Kidney (tissue), 14 donors: ENCODE measurements around the gene ABCA7. TPM values are rescaled to one million over a fixed set of nuclear protein-coding genes. Genes with fewer than 3 reads are reported as not detected.

Experiments used
- DNase-seq, 5 donors: peaks; one replicate each; pipeline ENCODE4 v3.0.0-alpha.2; 2013 to 2020
- FAIRE-seq: peaks from 2 replicates; lab custom pipeline; 2012; peaks lifted over from hg19 to GRCh38; lab: Jason Lieb, UNC
- H3K27ac ChIP-seq, 2 donors: one replicate each; pipeline ENCODE4 v1.7.0; 2013; ENCODE audit warnings: low read depth in 2 of 2, low read length in 2 of 2, inconsistent platforms in 1 of 2
- H3K27me3 ChIP-seq: one replicate; pipeline ENCODE4 v1.7.1; 2013; ENCODE audit warnings: low read length, inconsistent platforms; ENCODE audit not compliant: control insufficient read depth, insufficient read depth
- H3K36me3 ChIP-seq, 3 donors: one replicate each; pipeline versions ENCODE4 v1.7.0 to v1.7.1; 2013; ENCODE audit warnings: low read length in 3 of 3, control low read depth in 1 of 3, inconsistent platforms in 1 of 3; ENCODE audit not compliant: insufficient read depth in 3 of 3, control insufficient read depth in 2 of 3
- H3K4me1 ChIP-seq, 3 donors: one replicate each; pipeline versions ENCODE4 v1.7.0 to v1.7.1; 2013; ENCODE audit warnings: low read length in 3 of 3, inconsistent platforms in 1 of 3, low read depth in 1 of 3; ENCODE audit not compliant: control insufficient read depth in 2 of 3, insufficient read depth in 2 of 3
- H3K4me3 ChIP-seq, 3 donors: one replicate each; pipeline versions ENCODE4 v1.7.0 to v1.8.1; 2013; ENCODE audit warnings: low read length in 3 of 3, control low read depth in 1 of 3, inconsistent platforms in 1 of 3
- H3K9ac ChIP-seq, 3 donors: one replicate each; pipeline versions ENCODE4 v1.7.0 to v1.7.1; 2013; ENCODE audit warnings: low read length in 3 of 3, control low read depth in 1 of 3, inconsistent platforms in 1 of 3
- H3K9me3 ChIP-seq, 3 donors: one replicate each; pipeline versions ENCODE4 v1.7.0 to v1.7.1; 2013; ENCODE audit warnings: low read length in 3 of 3, control low read depth in 1 of 3, inconsistent platforms in 1 of 3; ENCODE audit not compliant: control insufficient read depth in 2 of 3, insufficient read depth in 1 of 3
- CTCF ChIP-seq: IDR thresholded peaks from 3 replicates; pipeline ENCODE4 v1.5.1; 2012; ENCODE audit warnings: mild to moderate bottlenecking, moderate library complexity, borderline replicate concordance; ENCODE audit not compliant: insufficient read depth; ENCODE audit errors: extremely low read depth
- intact Hi-C: fragments of 100-400 bp; cut with DNase I; formaldehyde crosslinking; loops from one replicate; pipeline ENCODE4 v1.11.1; 2022
- polyA plus RNA-seq: library from polyadenylated mRNA; stranded (reverse); fragments of 350-450 nt; fragmentation: Illumina TruSeq; extraction: RNeasy Lipid Tissue Mini Kit (QIAGEN cat#74804); gene quantifications from one replicate; pipeline ENCODE4 v1.2.3, GENCODE V29; 2014; ENCODE audit warnings: low read depth, low replicate concordance; ENCODE audit not compliant: insufficient read depth
- total RNA-seq: library from RNA; stranded (reverse); fragmentation: NEBNext Ultra II Directional; extraction: Animal tissue kit (Norgen Biotek cat#: 25700); gene quantifications from one replicate; pipeline ENCODE4 v1.2.1, GENCODE V29; 2021
- donor health status: control.
- donor health status: control.
- donor health status: control.
- donor health status: control.
- donor health status: control.
- donor health status: DM: yes; HTN: yes; CAD: no.
- donor health status: Normal renal cell carcinoma (clear cell type).

Gene ABCA7
- total and polyA plus RNA-seq, 2 donors from 2014 or later = 11.7 to 20.4 TPM

- FAIRE-seq = no peak
- TF ChIP-seq CTCF = no peak
- Histone ChIP-seq H3K4me1 (peaks cover 0 to 46% (median 8%) of the 10 kb centered on the region in 3 donors), H3K27ac (no peak overlapping the region), H3K27me3 (no peaks in the 10 kb centered on the region), H3K4me3 (no peak overlapping the region), H3K9ac (no peak overlapping the region), H3K9me3 (no peaks in the 10 kb centered on the region), H3K36me3 (peaks cover 0 to 10% (median 0%) of the 10 kb centered on the region in 3 donors)
- intact Hi-C loops = no loop called here
- DNase-seq = peak in 1 of 5 donors; percentile 73
Observed at GRCh38 chr19:1015782-1016646, 23.9 kb upstream of the ABCA7 start.

- H3K36me3 ChIP-seq = peaks cover 0 to 10% (median 0%) of the 10 kb centered on the region in 3 donors
- H3K4me3 ChIP-seq = no peak overlapping the region
- H3K9ac ChIP-seq = no peak overlapping the region
- peaks cover 0 to 46% (median 8%) of the 10 kb centered on the region in 3 donors for H3K4me1 ChIP-seq
- DNase-seq (peak in 1 of 5 donors; percentile 82), FAIRE-seq (no peak)
- TF ChIP-seq CTCF = no peak
- peak overlapping the region in 1 of 2 donors; percentile 11 for H3K27ac ChIP-seq
- no peaks in the 10 kb centered on the region for H3K27me3 ChIP-seq
- intact Hi-C loops = no loop called here
- no peaks in the 10 kb centered on the region for H3K9me3 ChIP-seq
Observed at GRCh38 chr19:1016647-1017114, 23.2 kb upstream of the ABCA7 start.

- Histone ChIP-seq H3K4me3 (no peak overlapping the region), H3K9me3 (no peaks in the 10 kb centered on the region), H3K36me3 (peaks cover 0 to 10% (median 0%) of the 10 kb centered on the region in 3 donors), H3K4me1 (peaks cover 0 to 46% (median 8%) of the 10 kb centered on the region in 3 donors), H3K27me3 (no peaks in the 10 kb centered on the region), H3K9ac (no peak overlapping the region), H3K27ac (peak overlapping the region in 1 of 2 donors; percentile 11)
- no peak for TF ChIP-seq CTCF
- no peak for FAIRE-seq
- intact Hi-C loops = no loop called here
- peak in 2 of 5 donors; percentile 67 to 84 for DNase-seq
Observed at GRCh38 chr19:1017115-1017905, 22.6 kb upstream of the ABCA7 start.
